HEK293 (cell line): Measurements from ENCODE around the gene VILL.

ENCODE experiments used
- CTCF ChIA-PET: fragments of 350-600 bp; formaldehyde crosslinking; extraction: SDS; loops from one replicate; lab custom pipeline; 2021; ENCODE audit warnings: antibody characterized with exemption; lab: Yijun Ruan, JAX
- POLR2A ChIA-PET: fragments of 300-600 bp; formaldehyde crosslinking; extraction: SDS; loops from one replicate; lab custom pipeline; 2020; ENCODE audit warnings: antibody characterized with exemption, inconsistent platforms; lab: Yijun Ruan, JAX
- H3K27ac ChIP-seq: fragments of 200-500 bp; sonication (Bioruptor generic); 2 replicates; pipeline ENCODE4 v1.5.1; 2014; ENCODE audit warnings: low read depth, low read length, control low read depth, inconsistent platforms; ENCODE audit errors: extremely low read depth
- H3K36me3 ChIP-seq, 2 experiments: fragments of 200-500 bp in 1 of 2; sonication (Bioruptor generic) in 1 of 2; 1 replicate in 1 of 2; 2 replicates in 1 of 2; pipeline ENCODE4 v1.5.1; 2014 to 2017; ENCODE audit warnings: inconsistent platforms in 2 of 2, low read length in 2 of 2; ENCODE audit not compliant: control insufficient read depth in 2 of 2, insufficient read depth in 1 of 2
- H3K4me1 ChIP-seq: fragments of 200-500 bp; sonication (Bioruptor generic); 2 replicates; pipeline ENCODE4 v1.5.1; 2014; ENCODE audit warnings: mild to moderate bottlenecking, low read length, inconsistent platforms; ENCODE audit not compliant: control insufficient read depth, insufficient read depth
- H3K4me3 ChIP-seq: 2 replicates; pipeline ENCODE4 v1.5.1; 2011; ENCODE audit warnings: low read depth, mild to moderate bottlenecking, control low read depth, low read length, moderate library complexity
- H3K9me3 ChIP-seq: fragments of 200-500 bp; sonication (Bioruptor generic); 2 replicates; pipeline ENCODE4 v1.5.1; 2014; ENCODE audit warnings: low read depth, low read length, inconsistent platforms; ENCODE audit not compliant: control insufficient read depth, insufficient read depth
- BCL11A ChIP-seq: fragments of 450-650 bp; formaldehyde crosslinking; IDR thresholded peaks from 2 replicates; pipeline ENCODE4 v1.5.1; 2016; ENCODE audit warnings: low read depth, missing biosample characterization, missing genetic modification characterization
- GLIS1 ChIP-seq: fragments of 450-650 bp; formaldehyde crosslinking; IDR thresholded peaks from 2 replicates; pipeline ENCODE4 v1.5.1; 2016; ENCODE audit warnings: missing biosample characterization, missing genetic modification characterization
- GLIS2 ChIP-seq: fragments of 450-650 bp; formaldehyde crosslinking; IDR thresholded peaks from 2 replicates; pipeline ENCODE4 v1.5.1; 2016; ENCODE audit warnings: missing biosample characterization, missing genetic modification characterization
- OVOL3 ChIP-seq: fragments of 450-650 bp; formaldehyde crosslinking; IDR thresholded peaks from 2 replicates; pipeline ENCODE4 v1.5.1; 2016; ENCODE audit warnings: missing biosample characterization, missing genetic modification characterization
- SP7 ChIP-seq: fragments of 450-650 bp; formaldehyde crosslinking; IDR thresholded peaks from 2 replicates; pipeline ENCODE4 v1.5.1; 2016; ENCODE audit warnings: missing biosample characterization, missing genetic modification characterization
- ZBTB26 ChIP-seq: fragments of 450-650 bp; formaldehyde crosslinking; optimal IDR thresholded peaks from 2 replicates; pipeline ENCODE3; 2016; ENCODE audit warnings: missing biosample characterization, mild to moderate bottlenecking, missing genetic modification characterization
- ZFP37 ChIP-seq: fragments of 450-650 bp; formaldehyde crosslinking; IDR thresholded peaks from 2 replicates; pipeline ENCODE4 v1.5.1; 2016; ENCODE audit warnings: missing biosample characterization, missing genetic modification characterization
- ZIC2 ChIP-seq: fragments of 450-650 bp; formaldehyde crosslinking; IDR thresholded peaks from 2 replicates; pipeline ENCODE4 v1.5.1; 2016; ENCODE audit warnings: missing biosample characterization, missing genetic modification characterization
- ZNF10 ChIP-seq: fragments of 450-650 bp; formaldehyde crosslinking; IDR thresholded peaks from 2 replicates; pipeline ENCODE4 v1.5.1; 2017; ENCODE audit warnings: missing biosample characterization, missing genetic modification characterization
- ZNF121 ChIP-seq: fragments of 450-650 bp; formaldehyde crosslinking; IDR thresholded peaks from 2 replicates; pipeline ENCODE4 v1.5.1; 2016; ENCODE audit warnings: missing biosample characterization, missing genetic modification characterization
- ZNF223 ChIP-seq: fragments of 450-650 bp; formaldehyde crosslinking; IDR thresholded peaks from 2 replicates; pipeline ENCODE4 v1.5.1; 2016; ENCODE audit warnings: missing biosample characterization, missing genetic modification characterization
- ZNF626 ChIP-seq: fragments of 450-650 bp; sonication (Bioruptor Pico); formaldehyde crosslinking; IDR thresholded peaks from 2 replicates; pipeline ENCODE4 v1.5.1; 2018; ENCODE audit warnings: missing biosample characterization, missing genetic modification characterization, inconsistent platforms
- ZNF658 ChIP-seq: fragments of 450-650 bp; formaldehyde crosslinking; IDR thresholded peaks from 2 replicates; pipeline ENCODE4; 2016; ENCODE audit warnings: missing biosample characterization, missing genetic modification characterization
- ZNF830 ChIP-seq: fragments of 450-650 bp; IDR thresholded peaks from 2 replicates; pipeline ENCODE4 v1.5.0; 2018; ENCODE audit warnings: missing biosample characterization, missing genetic modification characterization, low read depth, mild to moderate bottlenecking, moderate library complexity
- ZSCAN16 ChIP-seq: fragments of 450-650 bp; formaldehyde crosslinking; IDR thresholded peaks from 2 replicates; pipeline ENCODE4 v1.5.1; 2016; ENCODE audit warnings: missing biosample characterization, missing genetic modification characterization
- TF ChIP-seq, protein P1 (sequence below): fragments of 450-650 bp; formaldehyde crosslinking; IDR thresholded peaks from 2 replicates; pipeline ENCODE4 v1.5.1; 2017; ENCODE audit warnings: missing biosample characterization, missing genetic modification characterization

VILL gene

GRCh38 chr3:38018296-38019266 lies 28.0 kb downstream of the VILL start:
- H3K4me1 ChIP-seq: no peaks in the 10 kb centered on the region
- peaks cover 0 to 11% of the 10 kb centered on the region in 2 experiments; a peak in 1 of 3 replicates for H3K36me3 ChIP-seq
- peak; percentile 10; the same call in 1 of the 2 replicates for TF ChIP-seq ZIC2 (tag by site-specific recombination)
- no peak for TF ChIP-seq ZSCAN16 (tag by site-specific recombination)
- no peak overlapping the region for H3K27ac ChIP-seq
- POLR2A ChIA-PET: no interaction called here
- H3K9me3 ChIP-seq: no peaks in the 10 kb centered on the region
- CTCF ChIA-PET: no interaction called here
- no peak overlapping the region for H3K4me3 ChIP-seq

GRCh38 chr3:38019658-38020341 lies 29.2 kb downstream of the VILL start:
- TF ChIP-seq GLIS1 (peak; percentile 41; the same call in 1 of the 2 replicates), OVOL3 (tag by site-specific recombination) (no peak)
- CTCF ChIA-PET: interaction anchor here (0.7 to 1.3 kb wide), 2 partner anchors 16 to 23 kb away, joined by 3 to 8 read pairs; no protein-coding TSS in a partner anchor
- H3K27ac ChIP-seq: no peak overlapping the region
- H3K9me3 ChIP-seq: no peaks in the 10 kb centered on the region
- POLR2A ChIA-PET: no interaction called here
- H3K36me3 ChIP-seq: peaks cover 0 to 11% of the 10 kb centered on the region in 2 experiments; a peak in 1 of 3 replicates
- no peaks in the 10 kb centered on the region for H3K4me1 ChIP-seq
- no peak overlapping the region for H3K4me3 ChIP-seq

DNA sequence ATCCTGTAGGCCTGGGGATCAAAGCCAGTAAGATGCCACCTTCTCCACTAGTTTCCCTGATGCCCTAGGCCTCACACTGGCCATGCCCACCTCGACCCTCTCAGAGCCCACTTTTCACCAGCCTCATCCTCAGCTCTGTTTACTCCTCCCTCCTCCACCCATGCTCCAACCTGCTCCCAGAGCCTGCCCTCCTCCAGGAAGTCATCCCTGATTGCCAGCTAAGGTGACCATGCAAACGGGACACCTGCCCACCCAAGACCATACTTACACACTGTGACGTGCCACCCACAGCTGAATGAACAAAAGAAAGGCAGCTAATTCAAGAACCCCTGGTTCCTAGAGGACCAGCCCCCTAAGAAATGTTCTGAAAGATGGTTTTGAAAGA lies 29.7 kb downstream of the VILL start:
- POLR2A ChIA-PET: no interaction called here
- H3K9me3 ChIP-seq: no peaks in the 10 kb centered on the region
- H3K4me1 ChIP-seq: no peaks in the 10 kb centered on the region
- CTCF ChIA-PET: interaction anchor here (0.7 to 1.3 kb wide), 2 partner anchors 17 to 586 kb away, joined by 3 to 8 read pairs; no protein-coding TSS in a partner anchor
- peaks cover 0 to 11% of the 10 kb centered on the region in 2 experiments; a peak in 1 of 3 replicates for H3K36me3 ChIP-seq
- TF ChIP-seq SP7 (tag by site-specific recombination): no peak
- no peak for TF ChIP-seq ZNF10 (tag by site-specific recombination)
- no peak for TF ChIP-seq ZNF658 (tag by site-specific recombination)
- no peak for TF ChIP-seq ZNF626 (tag by site-specific recombination)
- H3K4me3 ChIP-seq: no peak overlapping the region
- no peak overlapping the region for H3K27ac ChIP-seq

GRCh38 chr3:38021196-38021595 lies 30.6 kb downstream of the VILL start:
- peaks cover 0 to 3% of the 10 kb centered on the region in 2 experiments; a peak in 1 of 3 replicates for H3K36me3 ChIP-seq
- H3K4me1 ChIP-seq: no peaks in the 10 kb centered on the region
- no peak for TF ChIP-seq ZNF658 (tag by site-specific recombination)
- no peak for TF ChIP-seq ZNF830 (tag by site-specific recombination)
- TF ChIP-seq, protein P1, sequence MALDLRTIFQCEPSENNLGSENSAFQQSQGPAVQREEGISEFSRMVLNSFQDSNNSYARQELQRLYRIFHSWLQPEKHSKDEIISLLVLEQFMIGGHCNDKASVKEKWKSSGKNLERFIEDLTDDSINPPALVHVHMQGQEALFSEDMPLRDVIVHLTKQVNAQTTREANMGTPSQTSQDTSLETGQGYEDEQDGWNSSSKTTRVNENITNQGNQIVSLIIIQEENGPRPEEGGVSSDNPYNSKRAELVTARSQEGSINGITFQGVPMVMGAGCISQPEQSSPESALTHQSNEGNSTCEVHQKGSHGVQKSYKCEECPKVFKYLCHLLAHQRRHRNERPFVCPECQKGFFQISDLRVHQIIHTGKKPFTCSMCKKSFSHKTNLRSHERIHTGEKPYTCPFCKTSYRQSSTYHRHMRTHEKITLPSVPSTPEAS: no peak
- TF ChIP-seq ZNF223 (tag by site-specific recombination): no peak
- TF ChIP-seq GLIS2: no peak
- TF ChIP-seq ZNF121 (tag by site-specific recombination): no peak
- no peak for TF ChIP-seq ZBTB26 (tag by site-specific recombination)
- TF ChIP-seq ZFP37 (tag by site-specific recombination): no peak
- TF ChIP-seq BCL11A (tag by site-specific recombination): no peak
- CTCF ChIA-PET: interaction anchor here (1.4 kb wide), 1 partner anchor 24 kb away, joined by 6 read pairs; no protein-coding TSS in a partner anchor
- POLR2A ChIA-PET: no interaction called here
- no peak overlapping the region for H3K27ac ChIP-seq
- no peak overlapping the region for H3K4me3 ChIP-seq
- H3K9me3 ChIP-seq: no peaks in the 10 kb centered on the region
